ENCODE measurements around the gene RNF145.
"Not testable (repeated sequence)": the region's sequence is repeated elsewhere in the genome, so short reads cannot be mapped to it uniquely, and the experiment has no call there.

RNF145 gene, protein sequence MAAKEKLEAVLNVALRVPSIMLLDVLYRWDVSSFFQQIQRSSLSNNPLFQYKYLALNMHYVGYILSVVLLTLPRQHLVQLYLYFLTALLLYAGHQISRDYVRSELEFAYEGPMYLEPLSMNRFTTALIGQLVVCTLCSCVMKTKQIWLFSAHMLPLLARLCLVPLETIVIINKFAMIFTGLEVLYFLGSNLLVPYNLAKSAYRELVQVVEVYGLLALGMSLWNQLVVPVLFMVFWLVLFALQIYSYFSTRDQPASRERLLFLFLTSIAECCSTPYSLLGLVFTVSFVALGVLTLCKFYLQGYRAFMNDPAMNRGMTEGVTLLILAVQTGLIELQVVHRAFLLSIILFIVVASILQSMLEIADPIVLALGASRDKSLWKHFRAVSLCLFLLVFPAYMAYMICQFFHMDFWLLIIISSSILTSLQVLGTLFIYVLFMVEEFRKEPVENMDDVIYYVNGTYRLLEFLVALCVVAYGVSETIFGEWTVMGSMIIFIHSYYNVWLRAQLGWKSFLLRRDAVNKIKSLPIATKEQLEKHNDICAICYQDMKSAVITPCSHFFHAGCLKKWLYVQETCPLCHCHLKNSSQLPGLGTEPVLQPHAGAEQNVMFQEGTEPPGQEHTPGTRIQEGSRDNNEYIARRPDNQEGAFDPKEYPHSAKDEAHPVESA

DNA sequence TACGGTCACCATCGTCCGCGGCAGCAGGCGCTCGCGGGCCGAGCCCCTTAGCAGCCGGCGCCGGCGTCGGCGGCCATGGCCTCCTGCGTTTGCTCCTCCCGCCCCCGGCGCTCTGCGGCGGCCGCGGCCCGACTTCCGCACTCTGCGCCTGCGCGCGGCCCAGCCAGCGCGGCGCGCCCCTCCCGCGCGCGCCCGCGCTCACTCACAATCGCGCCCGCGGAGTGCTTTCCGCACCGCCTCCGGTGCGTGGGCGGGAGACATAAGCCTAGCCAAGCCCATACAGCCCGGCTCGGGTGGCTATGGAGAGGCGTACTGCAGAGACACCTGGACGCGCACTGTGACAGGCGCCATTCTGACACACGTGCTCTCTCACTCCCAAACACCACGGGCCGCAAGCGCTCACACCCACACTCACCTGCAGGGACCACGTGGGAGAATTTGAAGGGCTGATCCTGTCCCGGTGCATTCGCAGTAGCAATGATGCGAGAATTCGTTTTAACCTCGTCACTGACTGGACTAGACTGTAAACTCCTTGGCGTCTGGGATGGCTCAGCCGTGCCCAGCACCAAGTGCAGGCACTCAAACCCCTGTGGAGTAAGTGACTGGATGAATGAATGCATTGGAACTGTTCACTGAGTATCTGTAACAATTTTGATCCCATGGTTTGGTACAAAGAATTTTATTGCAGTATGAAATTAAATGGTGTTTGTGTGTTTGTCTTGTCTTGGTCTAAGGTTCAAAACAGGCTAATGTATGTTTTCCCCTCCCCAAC lies at the start of gene RNF145:
RNF145 (minus strand) TSS at position 116 of the 772 bp plus-strand sequence. CDS start 5,936 bp downstream, outside the sequence.
- DNase-seq, result peak; percentile 94

DNA sequence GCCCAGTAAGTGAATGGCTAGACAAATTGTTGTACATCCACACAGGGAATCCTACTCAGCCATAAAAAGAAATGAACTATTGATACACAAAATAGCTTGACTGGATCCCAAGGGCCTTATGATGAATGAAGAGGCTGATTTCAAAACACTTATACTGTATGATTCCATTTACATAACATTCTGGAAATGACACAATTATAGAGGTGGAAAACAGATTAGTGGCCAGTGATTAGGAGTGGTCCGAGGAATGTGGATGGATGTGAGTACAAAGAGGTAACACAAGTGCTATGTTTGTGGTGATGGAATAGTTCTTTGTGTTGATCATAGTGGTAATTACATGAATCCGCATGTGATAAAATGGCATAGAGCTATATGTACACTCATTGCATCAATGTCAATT lies 49.0 kb upstream of the RNF145 start:
- DNase-seq, result no peak

DNA sequence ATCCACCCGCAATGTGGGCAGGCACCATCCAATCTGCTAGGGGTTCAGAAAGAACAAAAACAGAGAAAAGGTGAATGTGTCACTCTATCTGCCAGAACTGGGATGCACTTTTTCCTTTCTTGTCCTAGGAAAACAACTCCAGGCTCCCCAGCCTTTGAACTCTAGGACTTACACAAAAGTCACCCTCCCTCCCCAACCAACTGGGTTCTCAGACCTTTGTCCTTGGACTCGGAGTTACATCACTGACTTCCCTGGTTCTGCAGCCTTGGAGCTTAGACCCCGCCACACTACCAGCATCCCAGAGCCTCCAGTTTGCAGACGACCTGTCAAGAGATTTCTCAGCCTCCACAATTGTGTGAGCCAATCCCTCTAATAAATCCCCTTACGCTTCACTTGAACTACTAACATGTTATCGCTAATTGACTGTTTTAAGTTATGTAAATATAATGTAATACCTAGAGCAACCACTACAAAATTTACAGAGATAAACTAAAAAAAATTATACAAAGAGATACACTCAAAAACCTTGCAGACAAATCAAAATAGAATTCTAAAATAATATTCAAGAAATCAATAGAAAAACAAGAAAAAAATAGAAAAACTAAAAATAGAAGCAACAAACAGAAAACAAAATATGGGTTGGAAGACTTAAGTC lies 48.4 kb upstream of the RNF145 start:
- no peak for DNase-seq

DNA sequence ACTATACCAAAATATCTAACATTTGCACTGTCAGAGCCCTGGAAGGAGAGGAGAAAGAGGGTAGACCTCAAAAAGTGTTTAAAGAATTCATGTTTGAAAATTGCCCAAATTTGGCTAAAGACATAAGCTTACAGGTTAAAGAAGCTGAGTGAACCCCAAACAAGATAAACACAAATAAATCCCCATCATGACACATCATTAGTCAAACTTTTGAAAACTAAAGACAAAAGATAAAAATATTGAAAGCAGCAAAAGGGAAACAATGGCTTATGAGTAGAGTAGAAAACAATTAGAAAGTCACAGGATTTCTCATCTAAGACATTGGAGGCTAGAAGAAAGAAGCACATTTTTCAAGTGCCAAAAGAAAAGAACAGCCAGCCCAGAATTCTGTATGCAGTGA lies 47.7 kb upstream of the RNF145 start:
- DNase-seq, result no peak

DNA sequence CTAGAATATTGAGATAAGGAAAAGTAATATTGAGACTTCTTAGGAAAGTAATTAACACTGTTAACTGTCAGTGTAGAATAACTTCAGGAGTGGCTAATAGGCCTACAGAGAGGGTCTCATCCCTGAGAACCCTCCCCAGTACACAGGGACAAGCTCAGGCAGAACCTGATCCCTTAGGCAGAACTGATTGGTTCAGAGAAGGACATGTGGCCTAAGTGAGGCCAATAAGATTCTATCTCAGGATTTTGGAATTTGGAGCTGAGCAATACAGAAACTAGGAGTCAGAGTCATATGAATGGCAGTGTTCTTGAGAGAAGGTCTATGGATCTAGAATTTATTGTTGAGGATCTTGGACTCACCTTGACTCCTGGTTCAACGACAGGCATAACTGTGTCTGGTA lies 42.8 kb upstream of the RNF145 start:
- DNase-seq, result no peak

DNA sequence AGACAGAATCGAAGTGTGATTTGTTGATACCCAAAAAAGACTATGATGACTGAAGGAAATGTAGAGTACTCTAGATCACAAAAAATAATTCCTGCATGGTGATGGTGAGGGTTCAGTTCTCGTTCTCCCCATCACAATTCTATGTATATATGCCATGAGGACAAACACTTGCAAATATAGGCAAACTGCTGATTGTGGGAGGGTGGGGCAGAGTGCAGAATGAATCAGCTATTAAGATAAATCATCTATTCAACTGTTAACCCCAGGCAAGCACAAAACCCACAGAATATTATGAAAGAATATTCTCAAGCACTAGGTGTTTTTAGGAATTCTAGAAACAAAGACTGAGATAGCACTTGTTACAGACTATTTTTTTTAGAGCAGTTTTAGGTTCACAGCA lies 39.8 kb upstream of the RNF145 start:
- no peak for DNase-seq

DNA sequence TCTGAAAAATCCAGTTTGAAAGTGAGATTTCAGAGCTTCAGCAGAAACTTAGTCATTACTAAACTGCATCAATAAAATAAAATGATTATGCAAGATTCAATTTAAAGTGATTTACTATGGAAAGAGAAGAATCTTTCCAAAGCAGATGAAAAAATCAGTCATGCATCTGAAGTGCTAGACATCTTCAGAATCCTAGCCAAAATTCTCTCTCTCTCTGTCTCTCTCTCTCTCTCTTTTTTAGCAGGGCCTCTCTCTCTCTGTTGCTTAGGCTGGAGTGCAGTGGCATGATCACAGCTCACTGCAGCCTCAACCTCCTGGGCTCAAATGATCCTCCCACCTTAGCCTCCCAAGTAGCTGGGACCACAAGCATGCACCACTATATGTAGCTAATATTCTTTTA lies 35.5 kb upstream of the RNF145 start:
- no peak for DNase-seq

DNA sequence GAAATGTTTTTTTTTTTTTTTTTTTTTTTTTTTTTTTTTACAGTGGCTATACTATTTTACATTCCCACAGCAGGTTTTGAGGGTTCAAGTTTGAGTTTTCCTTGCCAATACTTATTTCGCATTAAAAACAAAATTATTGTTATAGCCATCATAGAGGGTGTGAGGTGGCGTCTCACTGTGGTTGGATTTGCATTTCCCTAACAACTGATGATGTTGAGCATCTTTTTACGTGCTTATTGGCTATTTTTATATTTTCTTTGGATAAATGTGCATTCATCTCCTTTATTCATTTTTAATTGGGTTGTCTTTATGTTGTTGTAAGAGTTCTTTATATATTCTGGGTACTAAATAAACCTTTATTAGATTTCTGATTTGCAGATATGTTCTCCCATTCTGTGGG lies 34.8 kb upstream of the RNF145 start:
- no peak for DNase-seq

DNA sequence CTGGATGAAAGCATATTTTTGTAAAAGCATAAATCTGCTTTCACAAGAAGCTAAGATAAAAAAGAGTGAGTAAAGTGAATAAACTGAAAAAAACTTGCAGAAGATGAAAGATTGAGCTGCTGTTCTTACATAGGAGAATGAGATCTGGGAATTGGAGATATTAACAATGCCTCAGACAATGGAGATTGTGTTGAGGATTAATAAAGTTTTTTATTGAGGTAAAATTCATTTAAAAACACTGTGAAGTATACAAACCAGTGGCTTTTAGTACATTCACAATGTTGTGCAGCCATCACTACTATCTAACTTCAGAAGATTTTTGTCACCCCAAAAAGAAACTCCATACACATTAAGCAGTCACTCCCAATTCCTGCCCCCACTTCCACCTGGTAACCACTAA lies 34.0 kb upstream of the RNF145 start:
- no peak for DNase-seq

DNA sequence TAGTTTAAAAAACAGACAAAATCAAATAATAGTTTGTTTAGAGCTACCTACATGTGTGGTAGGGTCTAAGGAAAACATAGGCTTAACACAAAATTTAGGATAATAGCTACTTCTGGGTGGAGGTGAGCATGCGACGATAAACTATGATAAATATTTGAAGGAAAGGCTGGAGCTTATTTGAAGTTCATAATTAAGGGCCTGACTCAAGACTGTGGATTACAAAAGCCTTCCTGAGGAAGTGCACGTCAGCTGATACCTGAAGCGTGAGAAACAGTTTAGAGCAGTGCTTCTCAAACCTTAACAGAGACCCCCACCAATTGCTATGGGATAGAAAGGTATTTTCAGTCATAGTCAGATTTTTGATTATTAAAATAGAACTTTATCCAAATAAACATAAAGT lies 33.3 kb upstream of the RNF145 start:
- DNase-seq, result no peak

DNA sequence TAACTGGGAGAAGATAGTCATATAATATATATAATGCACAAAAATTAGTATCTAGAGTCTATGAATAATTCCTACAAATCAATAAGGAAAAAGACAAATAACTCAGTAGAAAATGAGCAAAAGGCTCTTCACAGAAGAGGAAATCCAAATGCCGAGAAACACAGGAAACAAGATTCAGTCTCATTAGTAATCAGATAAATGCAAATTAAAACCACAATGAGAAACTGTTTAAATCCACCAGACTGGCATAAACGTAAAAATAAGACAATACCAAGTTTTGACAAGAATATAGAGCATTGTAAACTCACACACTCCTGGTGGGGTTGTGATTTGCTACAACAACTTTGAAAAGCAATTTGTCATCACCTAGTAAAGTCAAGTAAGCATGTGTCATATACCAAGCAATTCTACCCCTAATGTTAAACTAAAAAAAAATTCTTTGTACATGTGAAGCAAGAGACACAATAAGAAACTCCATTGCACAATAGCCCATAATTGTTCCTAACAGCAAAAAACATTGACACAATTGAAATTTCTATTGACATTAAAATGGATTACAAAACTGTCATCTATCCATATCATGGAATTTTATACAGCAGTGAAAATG lies 32.7 kb upstream of the RNF145 start:
- DNase-seq, result no peak

DNA sequence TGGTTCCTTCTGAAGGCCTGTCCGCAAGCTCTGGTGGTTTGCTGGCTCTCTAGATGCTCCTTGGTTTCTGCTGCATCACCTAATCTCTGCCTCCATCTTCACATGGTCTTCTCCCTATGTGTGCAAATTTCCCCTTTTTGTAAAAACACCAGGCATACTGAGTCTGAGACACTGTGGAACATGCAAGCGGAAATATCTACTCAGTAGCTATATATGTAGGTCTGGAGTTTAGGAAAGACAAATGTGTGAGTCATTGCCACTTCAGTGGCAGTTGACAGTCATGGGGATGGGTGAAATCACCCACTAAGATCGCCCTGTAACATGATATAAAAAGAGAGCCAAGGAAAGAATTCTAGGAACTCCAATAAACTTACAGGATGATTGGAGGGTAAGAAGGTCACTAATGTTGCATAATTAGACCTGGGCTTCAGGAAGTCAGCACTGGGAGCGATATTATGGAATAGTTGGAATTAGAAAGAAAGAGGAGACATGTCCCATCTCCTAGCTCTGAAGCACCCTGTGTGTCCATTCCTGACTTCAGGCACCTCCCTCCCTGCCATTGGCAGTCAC lies 31.0 kb upstream of the RNF145 start:
- DNase-seq, result no peak

DNA sequence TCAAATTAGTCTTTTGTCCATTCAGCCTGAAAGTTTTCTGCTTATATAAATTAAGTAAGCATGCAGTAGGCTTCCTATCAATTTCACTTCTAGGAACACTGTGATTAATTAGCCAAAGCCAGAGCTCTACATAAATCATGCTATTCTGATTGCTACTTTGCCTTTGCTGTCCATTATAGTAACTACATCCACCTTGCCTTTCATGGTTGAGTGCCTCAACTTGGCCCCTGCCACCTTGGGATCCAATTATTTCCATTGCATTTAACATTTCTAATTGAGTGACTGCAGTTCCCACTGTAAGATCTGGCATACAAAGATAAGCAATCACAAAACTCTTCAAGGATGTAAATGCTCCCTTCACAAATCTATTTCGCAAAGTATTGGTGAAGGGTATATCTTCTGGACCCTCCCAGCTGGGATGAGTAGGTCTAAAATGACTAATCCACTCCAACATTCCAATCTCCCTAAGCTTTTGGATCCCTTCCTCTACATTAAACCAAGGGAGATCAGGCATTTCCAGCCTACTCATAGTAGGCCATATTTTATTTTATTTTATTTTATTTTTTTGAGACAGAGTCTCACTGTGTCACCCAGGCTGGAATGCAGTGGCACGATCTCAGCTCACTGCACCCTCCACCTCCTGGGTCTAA lies 26.6 kb upstream of the RNF145 start:
- not testable (repeated sequence) for DNase-seq

DNA sequence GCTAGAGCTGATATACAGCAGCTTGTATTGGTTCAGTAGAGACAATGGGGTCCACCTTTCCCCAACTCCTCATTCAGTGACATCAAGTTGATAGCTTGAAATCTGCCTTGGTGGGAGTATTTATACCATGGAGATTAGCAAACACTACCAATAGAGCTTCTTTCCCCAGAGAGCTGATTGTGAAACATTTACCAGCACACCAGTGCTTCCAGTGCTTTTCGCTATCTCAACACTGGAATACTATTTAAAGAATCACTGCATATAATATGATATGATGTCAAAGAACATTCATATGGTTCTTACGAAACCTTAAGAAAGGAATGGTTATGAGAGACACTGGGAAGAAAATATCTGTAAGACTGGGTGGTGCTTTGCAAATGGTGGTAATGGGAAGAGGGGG lies 21.8 kb upstream of the RNF145 start:
- no peak for DNase-seq

DNA sequence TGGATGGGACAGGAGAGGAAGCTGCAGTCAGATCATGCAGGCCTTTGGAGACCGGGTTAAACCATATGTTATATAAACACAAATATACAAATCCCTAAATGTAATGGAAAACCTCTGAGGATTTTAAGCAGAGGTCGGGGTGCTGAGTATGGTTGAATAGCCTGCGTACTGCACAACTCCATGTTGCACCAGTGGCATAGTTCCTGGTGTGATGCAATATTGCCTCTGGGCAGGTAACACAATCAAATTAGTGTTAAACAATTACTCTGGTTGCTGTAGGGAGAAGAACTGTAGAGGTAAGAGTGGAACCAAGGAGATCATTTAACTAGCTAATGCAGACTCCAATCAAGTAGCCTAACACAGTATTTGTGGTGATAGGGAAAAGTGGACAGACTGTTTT lies 21.3 kb upstream of the RNF145 start:
- no peak for DNase-seq

DNA sequence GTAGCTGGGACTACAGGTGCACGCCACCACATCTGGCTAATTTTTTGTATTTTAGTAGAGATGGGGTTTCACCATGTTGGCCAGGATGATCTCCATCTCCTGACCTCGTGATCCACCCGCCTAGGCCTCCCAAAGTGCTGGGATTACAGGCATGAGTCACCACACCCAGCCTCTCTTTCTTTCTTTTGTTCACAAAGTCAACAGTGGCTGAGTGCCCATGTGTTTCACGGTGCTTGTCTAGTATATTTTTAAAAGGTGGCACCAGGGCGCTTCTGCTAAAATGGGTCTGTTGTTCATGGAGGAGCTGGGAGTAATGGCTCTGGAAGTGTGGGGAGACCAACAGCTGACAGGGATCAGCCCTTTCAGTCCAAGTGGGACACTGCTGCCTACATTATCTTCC lies 18.7 kb upstream of the RNF145 start:
- not testable (repeated sequence) for DNase-seq

DNA sequence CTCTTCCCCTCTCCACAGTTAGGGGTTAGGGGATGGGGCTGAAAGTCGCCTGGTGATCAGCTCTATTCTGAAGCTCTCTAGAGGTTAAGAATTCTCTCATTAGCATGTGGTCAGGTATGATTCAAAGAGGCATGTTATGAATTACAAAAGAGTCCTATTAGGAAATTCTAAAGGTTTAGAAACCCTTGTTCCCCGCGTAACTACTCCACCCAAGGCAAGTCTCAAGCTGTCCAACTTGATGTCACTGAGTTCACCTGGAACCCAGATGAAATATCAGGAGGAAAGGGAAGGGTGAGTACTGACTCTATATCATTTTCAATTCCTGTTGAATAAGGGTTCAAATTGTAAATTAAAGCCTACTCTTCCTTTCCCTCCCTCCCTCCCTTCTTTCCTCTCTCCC lies 18.1 kb upstream of the RNF145 start:
- no peak for DNase-seq

DNA sequence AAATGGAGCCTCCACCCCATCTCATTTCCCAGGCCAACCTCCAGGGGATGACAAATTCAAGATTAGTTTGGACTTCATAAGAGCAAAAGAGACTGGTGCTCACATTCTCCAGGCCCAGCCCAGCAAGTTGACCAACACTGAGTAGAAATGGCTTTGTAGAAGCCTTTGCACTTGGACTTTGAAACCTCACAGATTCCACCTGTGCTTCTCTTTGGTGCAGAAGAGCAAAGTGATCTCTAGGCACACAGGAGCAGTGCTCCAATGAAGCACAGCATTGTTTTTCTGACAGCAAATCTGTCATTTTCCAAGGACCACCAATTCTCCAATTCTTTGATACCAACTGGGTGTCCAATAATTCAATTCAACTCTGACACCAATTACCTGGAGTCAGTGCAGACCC lies 17.1 kb upstream of the RNF145 start:
- no peak for DNase-seq

DNA sequence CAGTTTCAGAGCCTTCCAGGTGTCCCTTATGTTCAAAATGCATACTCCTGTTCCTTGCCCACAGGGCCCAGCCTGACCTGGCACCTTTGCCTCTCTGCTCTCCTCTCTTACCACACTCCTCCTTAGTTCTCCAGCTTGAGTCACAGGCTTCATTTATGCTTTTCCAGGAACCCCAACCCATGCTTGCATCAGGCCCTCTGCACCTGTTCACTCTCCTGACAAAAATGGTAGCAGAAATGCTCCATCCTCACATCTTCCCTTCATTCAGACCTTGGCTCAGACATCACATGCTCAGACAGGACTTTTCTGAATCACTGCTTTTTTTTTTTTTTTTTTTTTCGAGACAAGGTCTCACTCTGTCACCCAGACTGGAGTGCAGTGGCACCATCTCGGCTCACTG lies 15.1 kb upstream of the RNF145 start:
- no peak for DNase-seq

DNA sequence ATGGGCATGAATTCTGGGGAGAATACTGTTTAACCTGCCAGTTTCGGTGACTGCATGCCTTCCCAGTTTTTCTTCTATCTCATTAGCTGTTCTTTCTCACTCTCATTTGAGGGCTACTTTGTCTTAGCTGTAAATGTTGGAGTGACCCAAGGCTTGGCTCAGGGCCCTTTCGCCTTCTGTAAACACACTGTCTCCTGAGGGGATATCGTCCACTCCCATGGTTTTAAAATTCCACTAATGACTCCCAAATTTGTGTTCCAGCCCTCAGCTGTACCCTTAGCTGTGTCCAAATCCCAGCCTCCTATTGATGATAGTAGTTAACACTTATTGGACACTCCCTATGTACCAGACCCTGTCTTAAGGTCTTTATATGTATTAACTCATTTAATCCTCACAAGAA lies 14.1 kb upstream of the RNF145 start:
- DNase-seq, result no peak

DNA sequence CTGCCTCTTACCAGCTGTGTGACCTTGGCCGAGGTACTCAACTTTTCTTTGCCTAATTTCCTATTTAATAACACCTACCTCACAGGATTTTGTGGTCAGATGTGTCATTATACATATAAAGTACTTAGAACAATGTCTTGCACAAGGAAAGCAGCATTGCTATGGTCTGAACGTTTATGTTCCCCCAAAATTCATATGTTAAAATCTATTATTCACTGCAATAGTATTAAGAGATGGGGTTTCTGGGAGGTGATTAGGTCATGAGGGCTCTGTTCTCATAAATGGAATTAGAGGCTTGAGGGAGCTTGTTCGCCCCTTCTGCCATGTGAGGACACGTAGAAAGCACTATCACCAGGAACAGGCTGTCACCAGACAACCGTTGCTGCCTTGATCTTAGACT lies 10.9 kb upstream of the RNF145 start:
- no peak for DNase-seq

DNA sequence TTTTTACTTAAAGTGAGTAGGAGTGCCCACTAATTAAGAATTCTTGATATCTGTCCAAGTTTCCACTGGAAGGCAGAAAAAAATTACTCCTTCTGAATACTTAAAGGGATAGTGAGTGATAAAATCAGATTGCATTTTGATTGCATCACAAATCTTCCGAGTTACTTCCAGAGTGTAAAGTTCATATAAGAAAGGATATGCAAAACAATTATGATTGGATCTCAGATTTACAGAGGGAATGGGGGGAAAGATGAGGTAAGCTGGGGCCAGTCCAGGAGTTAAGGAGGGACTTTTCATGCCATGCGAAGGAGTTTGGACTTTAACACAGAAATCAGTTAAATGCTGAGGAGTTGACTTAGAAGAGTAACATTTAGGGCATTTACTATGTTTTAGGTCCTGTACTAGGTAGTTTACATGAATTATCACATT lies 9.3 kb upstream of the RNF145 start:
- no peak for DNase-seq

Measured in stimulated activated CD8-positive, alpha-beta memory T cell treated with anti-CD3 and anti-CD28 coated beads, Interleukin-4, amount 100 ng/mL, for 48 hours (primary cell).